GM21526 (cell line): Measurements from ENCODE around the gene A3GALT2.

ENCODE experiments used
- ATAC-seq: cut with Tn5 transposase; IDR thresholded peaks from one replicate; pipeline ENCODE4 v1.9.1; 2021; ENCODE audit warnings: moderate library complexity; ENCODE audit not compliant: unreplicated experiment, low FRiP score

The A3GALT2 gene

GRCh38 chr1:33351281-33351660, 30.4 kb upstream of the A3GALT2 start:
- no peak for ATAC-seq

DNA sequence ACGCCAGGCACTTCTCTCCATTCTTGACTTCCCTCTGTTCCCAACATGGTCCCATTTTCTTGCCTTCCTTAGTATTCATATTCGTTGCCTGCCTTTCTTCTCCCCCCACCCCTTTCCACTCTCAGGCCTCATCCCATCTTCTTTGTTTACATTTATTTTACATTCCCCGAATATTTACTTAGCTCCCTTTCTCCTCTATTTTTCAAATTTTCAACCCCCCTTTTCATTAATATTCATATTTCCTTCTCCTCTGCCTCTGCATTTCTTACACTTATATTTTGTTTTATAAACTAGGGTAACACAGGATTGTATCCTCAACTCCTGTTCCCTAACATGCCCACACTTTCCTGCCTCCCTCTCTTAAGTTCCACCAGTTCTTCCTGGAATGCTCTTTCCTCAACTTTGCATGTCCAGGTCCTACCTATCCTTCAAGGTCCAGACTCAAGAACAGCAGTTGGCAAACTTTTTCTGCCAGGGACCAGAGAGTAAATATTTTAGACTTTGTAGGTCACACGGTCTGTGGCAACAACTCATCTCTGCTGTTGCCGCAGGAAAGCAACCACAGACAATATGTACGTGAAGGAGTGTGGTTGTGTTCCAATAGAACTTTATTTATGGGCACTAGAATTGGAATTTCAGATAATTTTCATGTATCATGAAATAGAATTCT, 29.8 kb upstream of the A3GALT2 start:
- no peak for ATAC-seq

GRCh38 chr1:33349778-33350610, 29.1 kb upstream of the A3GALT2 start:
- ATAC-seq: peak; percentile 76

- peak; percentile 34 for ATAC-seq
Measured at GRCh38 chr1:33349081-33349759, 28.3 kb upstream of the A3GALT2 start.

DNA sequence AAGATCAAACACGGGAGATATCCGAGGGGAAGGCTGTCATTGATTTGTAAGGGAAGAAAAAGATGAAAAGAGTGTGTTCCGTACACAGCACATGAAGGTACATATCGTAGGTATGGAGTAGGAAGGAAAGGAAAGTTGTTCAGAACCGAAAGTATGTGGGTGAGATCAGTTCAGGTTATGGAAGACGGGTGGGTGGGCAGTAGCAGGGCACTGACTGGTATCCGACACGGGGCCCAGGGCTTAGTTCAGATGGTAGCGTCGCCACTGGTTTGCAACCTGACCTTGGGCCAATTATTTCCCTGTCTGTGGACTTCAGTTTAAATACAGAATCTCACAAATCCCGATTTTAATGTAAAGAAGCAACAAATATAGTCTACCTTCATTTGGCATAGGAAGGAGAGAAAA, 27.8 kb upstream of the A3GALT2 start:
- ATAC-seq: no peak

GRCh38 chr1:33348194-33348593, 27.3 kb upstream of the A3GALT2 start:
- ATAC-seq: no peak

DNA sequence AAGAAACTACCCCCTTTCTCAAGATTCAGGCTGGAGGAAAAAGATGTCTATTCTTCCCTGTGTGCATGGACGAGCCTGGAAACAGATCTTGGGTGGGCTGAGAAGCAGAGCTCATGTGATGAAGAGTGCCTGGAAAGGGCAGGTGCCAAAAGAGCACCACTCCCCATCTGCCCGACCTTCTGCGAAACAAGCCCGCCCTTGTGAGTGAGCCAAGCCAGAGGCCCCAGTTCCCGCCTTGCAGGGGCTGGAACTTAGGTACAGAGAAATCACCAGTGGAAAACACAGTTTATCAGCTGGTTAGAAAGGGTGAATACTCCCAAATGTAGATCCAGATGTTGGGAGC, 26.7 kb upstream of the A3GALT2 start:
- no peak for ATAC-seq

DNA sequence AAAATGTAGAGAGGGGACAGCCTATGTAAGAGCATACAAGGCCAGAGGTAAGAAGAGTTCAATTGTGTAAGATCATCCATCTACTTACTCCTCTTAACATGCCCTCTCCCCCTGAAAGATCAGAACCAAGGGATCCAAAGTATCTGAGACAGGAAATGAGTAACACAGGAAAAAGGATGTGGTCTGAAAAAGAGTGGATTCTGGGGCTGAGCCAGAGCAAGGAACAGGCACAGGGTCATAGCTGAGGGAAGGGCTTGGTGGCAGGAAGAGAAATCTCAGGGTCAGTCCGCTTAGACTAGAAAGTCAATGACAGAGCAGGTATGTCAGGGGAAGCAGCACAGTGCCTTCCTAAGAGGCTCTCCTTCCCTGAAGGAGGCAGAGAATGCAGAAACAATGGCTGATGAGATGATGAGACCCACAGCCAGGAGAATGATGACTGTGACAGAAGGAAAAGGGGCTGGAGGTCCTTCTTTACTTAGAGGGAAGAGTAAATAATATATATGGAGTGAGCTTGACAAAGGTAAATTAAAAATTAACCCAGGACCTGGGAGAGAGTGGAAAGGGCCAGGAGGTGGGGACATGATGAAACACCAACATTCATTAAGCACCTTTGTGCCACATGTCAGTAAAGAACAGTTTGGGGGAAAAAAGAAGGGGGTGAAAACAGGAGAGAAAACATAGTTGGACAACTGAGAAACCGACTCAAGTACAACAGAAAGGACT, 26.2 kb upstream of the A3GALT2 start:
- no peak for ATAC-seq

GRCh38 chr1:33346533-33346926, 25.6 kb upstream of the A3GALT2 start:
- ATAC-seq: no peak

GRCh38 chr1:33344896-33345560, 24.1 kb upstream of the A3GALT2 start:
- ATAC-seq: no peak

GRCh38 chr1:33343539-33343938, 22.6 kb upstream of the A3GALT2 start:
- no peak for ATAC-seq

DNA sequence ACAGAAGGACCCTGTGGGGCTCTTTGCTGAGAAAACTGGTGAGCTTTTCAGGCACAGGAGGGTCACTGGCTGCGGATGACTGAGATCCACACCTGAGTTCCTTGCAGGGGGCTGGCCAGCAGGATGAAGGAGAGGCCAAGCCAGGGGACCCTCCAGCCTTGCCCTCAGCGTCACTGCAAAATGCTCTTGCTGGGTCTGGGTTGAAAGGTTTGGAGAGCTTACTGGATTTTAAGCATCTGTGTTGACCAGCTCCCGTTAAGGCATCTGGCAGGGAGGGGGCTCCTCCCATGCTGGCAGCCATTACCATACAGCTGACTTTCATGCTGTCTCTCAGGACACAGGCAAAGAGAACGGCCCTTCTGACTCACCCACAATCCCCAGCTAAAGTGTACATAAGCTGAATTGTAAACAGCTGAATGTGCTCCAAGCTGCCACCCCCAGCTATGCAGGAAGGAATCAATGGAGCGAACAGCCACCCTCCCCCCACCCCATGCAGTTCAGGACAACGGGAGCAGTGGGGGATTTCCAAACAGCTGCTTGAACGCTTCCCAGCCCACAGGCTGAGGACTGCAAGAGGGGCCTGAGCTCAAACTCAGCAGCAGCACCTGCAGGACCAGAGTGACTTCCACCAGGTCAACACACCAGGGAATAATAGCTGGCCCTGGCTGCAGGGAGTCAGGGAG, 21.3 kb upstream of the A3GALT2 start:
- ATAC-seq: no peak

GRCh38 chr1:33341190-33341589, 20.3 kb upstream of the A3GALT2 start:
- no peak for ATAC-seq

GRCh38 chr1:33339413-33339812, 18.5 kb upstream of the A3GALT2 start:
- ATAC-seq: no peak

GRCh38 chr1:33338440-33339211, 17.7 kb upstream of the A3GALT2 start:
- no peak for ATAC-seq

DNA sequence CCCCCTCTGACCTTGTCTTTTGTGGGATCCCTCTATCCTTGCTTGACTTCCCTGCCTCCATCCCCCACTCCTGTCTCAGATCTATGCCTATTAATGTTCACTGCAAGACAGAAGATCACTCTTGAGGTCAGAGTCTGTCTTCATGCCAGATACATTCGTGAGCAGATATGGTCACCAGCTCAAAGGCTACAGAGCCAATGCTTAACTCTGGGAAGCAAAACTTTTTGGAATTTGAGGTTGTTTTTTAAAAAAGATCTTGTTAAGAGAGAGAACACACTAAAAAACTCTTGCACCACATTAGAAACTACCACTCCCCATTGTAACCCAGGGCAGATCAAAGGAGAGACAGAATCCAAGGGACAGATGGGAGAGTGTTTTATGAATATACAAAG, 17.1 kb upstream of the A3GALT2 start:
- no peak for ATAC-seq

DNA sequence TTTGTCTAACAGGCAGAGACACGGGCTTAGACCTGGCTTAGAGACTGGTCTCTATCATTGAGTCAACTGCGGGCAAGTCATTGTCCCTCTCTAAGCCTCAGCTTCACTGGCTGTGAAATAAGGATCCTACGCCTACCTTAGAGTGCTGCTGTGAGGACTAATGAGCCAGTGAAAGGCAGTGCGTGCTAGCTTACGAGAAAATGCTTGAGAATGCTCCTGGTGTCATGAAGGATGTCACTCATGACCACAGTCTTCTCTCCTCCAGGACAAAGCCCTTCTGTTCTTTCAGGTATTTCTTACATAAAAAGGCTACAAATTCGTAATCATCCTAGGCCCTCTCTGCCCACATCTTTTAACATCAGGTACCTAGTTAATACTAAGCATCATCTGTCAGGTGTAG, 16.5 kb upstream of the A3GALT2 start:
- no peak for ATAC-seq

DNA sequence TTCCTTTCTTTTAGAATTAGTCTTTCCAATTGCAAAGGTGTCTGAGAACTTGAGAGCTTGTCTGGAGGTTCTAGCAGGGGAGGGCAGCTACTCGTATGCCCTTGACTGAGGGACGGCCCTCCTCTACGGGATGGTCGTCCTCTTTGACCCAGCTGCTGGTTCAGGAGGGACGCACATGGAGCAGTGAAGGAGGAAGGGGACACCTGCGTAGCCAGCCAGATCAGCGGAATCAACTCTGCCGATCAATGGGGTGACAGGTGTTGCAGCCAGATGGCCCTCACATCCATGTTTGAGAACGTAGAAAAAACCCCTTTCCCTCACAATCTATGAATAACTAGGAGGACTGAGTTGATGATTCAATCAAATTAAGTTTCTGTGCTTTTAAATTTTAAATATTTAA, 15.7 kb upstream of the A3GALT2 start:
- ATAC-seq: no peak

DNA sequence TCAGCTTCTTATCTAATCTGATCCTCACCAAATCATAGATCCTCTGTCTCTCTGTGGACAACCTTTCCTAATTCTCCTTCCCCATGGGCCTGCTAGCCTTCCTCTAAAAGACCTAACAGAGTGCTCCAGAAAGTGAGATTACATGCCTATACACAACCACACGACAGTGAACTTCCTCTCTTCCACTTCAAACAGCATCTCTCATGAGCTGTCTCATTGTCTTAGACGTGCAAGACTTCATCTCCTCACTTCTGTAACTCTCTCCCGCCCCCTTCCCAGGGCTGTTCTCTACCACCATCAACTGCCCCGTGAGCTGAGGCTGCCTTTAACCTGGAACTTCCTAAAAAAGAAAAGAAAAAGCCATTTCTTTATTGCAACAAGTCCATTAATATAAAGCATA, 14.1 kb upstream of the A3GALT2 start:
- no peak for ATAC-seq
